HG03378 (cell line): ENCODE data around the gene PMS1.
A peak's percentile ranks its signal among the peaks of the same experiment; 100 is the strongest.
"Not testable (repeated sequence)": the region's sequence is repeated elsewhere in the genome, so short reads cannot be mapped to it uniquely, and the experiment has no call there.

ENCODE experiments used
- ATAC-seq: cut with Tn5 transposase; IDR thresholded peaks from one replicate; pipeline ENCODE4 v1.9.1; 2021; ENCODE audit warnings: mild to moderate bottlenecking, moderate library complexity; ENCODE audit not compliant: unreplicated experiment

The PMS1 gene

GRCh38 chr2:189860161-189860560 is 75.9 kb downstream of the PMS1 start:
- no peak for ATAC-seq

DNA sequence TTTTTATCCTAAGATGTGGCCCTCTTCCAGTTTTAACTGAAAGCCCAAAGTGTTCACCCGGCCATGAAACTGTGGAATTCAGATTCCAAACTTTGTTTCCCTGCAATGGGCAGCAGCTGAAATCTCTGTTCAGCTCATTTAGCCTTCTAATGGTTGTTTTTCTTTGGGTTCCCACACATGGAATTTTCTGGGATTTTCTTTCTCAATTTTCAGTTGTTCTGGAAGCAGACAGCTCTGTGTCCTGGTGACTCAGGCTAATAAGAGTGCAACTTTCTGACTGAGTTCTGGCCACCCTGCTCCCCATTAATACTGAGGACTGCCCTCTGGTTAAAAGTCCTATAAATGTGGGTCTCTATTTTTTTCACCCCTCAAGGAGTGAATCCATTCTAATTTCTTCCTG is 78.5 kb downstream of the PMS1 start:
- ATAC-seq = no peak

GRCh38 chr2:189865826-189866225 is 81.6 kb downstream of the PMS1 start:
- ATAC-seq = no peak

DNA sequence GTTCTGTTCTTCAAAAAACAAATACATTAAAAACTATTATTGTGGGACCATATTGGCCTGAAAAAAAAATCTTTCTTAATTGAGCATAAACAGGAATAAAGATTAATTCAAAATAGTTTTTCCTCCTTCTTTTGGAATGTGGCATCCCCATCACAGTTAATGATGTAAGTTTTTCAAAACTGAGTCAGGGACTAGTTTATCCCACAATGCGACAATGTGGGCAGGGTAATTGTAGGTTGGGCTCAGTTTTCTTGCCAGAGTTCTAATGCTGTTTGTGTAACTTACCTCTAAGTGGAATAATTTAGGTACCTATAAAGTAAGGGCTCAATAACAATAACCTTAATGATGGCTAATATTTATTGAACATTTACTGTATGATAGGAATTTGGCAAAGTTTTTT is 82.0 kb downstream of the PMS1 start:
- no peak for ATAC-seq

DNA sequence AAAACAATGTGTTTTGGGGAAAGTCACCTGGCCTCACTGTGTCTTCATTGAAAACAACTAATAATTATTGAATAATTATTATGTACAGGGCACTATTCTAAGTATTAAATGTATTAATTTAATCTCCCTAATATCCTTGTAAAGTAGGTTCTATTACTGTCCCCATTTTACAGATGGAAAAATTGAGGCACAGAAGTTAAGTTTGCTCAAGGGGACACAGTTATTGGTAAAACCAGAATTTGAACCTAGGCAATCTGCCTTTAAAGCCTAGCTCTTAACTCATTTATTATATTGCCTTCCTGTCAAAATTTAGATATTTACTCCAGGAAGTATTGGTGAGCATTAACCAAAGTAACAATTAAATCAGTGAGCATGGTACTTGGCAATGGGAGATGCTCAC is 84.6 kb downstream of the PMS1 start:
- ATAC-seq = no peak

DNA sequence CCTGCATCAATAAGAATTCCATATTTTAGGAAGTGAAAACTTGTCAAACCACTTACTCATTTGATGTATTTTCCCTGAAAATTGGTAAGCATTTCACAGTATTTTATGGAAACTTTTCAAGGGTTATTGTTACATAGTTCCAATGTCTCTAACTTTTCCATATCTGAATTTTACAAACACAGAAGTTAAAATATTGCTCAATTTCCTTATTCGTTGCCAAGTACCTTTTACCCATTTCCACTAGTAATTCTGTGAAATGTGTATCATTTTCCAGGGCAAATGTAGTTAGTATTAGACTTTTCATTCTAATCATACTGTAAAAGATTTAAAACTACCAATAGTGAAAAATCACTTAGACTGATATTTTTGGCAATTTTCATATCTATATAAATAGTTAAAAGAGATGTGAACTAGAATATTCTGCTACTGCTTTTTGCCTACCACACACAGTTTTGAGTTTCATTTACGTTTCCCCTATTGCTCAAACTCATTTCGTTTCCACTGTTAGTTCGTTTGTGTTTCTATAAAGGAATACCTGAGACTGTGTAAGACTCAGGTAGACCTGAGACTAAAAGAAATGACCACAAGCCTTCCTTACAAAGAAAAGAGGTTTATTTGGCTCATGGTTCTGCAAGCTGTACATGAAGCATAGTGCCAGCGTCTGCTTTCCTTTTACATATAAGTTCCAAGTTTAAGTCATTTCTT is 86.3 kb downstream of the PMS1 start:
- no peak for ATAC-seq

DNA sequence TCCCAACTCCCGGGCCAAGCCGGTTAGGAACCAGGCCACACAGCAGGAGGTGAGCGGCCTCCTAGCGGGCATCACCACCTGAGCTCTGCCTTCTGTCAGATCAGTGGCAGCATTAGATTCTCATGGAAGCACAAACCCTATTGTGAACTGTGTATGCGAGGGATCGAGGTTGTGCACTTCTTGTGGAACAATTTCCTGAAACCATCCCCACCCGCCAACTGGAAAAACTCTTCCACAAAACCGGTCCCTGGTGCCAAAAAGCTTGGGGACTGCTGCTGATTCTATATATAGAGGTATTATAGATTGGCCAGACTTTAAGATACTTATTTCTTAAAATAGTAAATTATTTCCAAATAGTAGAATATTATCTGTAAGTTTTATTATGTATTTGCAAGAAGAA is 89.4 kb downstream of the PMS1 start:
- no peak for ATAC-seq

GRCh38 chr2:189874586-189875320 is 90.5 kb downstream of the PMS1 start:
- peak; percentile 82 for ATAC-seq

DNA sequence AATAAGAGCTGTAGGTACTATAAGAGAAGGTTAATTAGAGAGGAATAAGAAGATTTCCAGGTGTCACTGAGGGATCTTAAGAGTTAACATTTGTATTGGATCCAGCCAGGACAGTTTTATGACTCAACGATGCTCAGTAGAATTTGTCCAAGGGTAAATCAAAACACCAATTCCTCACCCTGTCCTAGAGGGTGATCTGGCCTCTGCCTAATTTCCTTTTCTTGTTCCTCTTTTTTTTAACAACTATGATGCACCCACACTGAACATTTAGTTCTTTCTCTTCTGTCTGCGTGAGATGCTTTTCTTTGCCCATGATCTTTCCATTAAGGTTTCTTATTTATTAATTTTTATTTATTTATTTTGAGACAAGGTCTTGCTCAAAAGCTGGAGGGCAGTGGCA is 92.0 kb downstream of the PMS1 start:
- ATAC-seq = no peak

GRCh38 chr2:189879716-189880081 is 95.4 kb downstream of the PMS1 start:
- ATAC-seq = no peak

DNA sequence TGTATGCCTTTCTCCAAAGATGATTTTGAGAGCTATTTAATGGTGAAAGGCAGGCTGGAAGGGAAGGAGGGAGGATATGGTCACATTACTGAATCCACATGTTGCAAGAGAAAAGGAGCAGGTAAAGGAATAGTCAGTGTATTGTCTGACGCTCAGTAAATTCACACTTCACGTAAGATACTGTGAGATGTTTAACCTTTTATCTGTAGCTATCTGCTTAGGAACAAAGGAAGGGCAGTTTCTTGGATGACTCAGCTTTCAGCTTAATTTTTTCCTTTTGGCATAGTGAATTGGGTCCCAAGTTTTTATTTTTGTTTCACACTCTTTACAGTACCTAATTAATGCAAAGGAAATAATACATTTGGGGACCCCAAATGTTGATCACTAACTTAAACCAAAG is 96.2 kb downstream of the PMS1 start:
- ATAC-seq = no peak

DNA sequence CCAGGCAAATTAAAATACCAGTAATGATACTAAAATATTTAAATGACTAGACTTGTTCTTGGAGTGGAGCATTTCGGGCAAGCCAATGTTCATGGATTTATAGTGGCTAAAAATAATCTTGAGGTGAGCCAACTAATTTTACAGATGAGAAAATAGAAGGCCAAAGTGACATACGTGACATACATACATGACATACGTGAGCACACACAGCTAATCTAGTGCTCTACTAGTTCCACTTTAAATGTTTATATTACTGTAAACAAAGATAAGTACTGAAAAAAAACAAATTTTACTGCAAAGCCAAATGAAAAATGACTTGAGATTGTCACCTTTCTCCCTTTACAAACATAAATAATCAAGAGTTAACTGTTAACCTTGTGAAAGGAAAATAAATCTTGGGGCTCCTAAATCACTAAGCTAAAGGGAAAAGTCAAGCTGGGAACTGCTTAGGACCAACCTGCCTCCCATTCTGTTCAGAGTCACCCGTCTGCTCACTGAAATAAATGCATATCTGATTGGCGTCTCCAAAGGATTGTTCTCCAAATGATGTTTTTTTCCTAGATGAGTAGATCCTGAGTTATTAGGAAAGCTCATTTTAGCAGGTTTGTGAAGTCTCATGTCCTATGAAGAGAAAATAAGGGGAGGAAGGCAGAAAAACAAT is 96.7 kb downstream of the PMS1 start:
- ATAC-seq = no peak

DNA sequence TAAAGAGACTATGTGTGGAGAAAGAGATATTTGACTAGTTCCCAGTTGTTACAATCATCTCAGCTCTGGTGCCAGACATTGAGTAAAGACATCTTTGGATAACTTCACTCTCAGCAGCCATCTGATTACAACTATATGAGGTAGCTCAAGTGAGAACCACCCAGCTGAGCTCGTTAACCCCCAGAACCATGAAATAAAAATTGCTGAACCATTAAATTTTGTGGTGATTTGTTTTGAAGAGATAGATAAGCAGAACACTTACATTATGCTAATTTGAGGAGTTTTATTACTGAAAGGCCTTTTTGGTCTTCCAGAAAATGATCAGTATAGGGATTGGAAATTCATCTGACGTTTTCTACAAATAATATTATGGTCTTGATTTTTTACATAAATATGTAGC is 101.1 kb downstream of the PMS1 start:
- no peak for ATAC-seq

GRCh38 chr2:189892546-189893294 is 108.5 kb downstream of the PMS1 start:
- not testable (repeated sequence) for ATAC-seq

GRCh38 chr2:189896809-189897208 is 112.6 kb downstream of the PMS1 start:
- ATAC-seq = no peak

DNA sequence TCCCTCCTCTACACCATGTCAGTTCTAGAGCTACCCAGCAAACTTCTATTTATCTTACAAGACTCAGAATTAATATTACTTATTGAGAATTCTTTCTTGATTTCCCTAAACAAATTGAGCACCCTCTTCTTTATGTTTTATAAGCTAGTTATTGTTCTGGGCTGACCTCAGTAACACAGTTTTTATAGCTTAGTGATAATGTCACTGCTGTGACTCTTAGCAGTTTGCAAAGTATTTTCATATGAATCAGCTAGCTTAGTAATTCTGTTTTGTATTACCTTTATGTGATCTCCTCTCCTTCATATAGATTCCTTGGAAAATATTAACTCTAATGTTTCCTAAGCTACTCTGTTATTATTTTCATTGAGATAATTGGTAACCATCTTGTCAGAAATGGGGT is 114.9 kb downstream of the PMS1 start:
- no peak for ATAC-seq

DNA sequence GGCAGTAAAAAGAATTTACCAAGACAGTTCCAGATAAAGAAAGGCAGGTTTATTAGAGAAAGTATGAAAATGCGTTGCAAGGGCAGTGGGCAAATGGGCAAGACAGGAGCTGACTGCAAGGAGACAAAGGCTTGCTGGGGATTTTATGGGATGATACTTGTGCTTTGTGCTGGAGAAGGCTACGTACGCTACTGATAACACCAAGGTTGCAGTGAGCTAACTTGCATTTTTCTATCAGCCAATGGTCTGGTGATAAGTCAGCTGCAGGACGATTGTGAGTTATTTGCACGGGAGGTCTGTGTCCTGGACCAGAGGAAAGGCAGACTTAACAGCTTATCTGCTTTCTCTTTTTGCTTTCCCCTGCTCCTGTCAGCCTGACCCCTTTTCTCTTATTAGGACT is 116.5 kb downstream of the PMS1 start:
- no peak for ATAC-seq

DNA sequence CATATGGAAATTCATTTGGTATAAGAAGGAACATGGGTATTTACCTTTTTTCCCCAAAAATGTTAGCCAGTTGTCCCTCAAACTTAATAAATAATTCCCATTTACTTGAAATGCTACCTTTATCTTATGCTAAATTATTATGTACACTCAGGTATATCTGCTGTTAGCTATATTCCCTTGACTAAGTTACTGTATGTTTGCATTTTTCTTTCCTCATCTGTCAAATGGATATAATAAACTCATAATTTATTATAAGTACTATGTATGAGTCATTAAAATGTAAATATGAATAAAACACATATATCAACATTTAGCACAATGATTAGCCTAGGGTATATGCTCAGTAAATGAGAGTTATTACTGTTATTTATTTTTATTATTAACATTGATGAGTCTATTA is 117.4 kb downstream of the PMS1 start:
- no peak for ATAC-seq

GRCh38 chr2:189913821-189914220 is 129.6 kb downstream of the PMS1 start:
- ATAC-seq = no peak

- no peak for ATAC-seq
These were observed 132.4 kb downstream of the PMS1 start for GRCh38 chr2:189916651-189917050.
